GM12874 (cell line): ENCODE data around the gene TARS3.

ENCODE experiments used
- CTCF ChIP-seq: IDR thresholded peaks from 2 replicates; pipeline ENCODE4 v1.5.1; 2011; ENCODE audit warnings: low read depth, mild to moderate bottlenecking, control low read depth, low read length, moderate library complexity; ENCODE audit not compliant: insufficient read depth

The TARS3 gene

DNA sequence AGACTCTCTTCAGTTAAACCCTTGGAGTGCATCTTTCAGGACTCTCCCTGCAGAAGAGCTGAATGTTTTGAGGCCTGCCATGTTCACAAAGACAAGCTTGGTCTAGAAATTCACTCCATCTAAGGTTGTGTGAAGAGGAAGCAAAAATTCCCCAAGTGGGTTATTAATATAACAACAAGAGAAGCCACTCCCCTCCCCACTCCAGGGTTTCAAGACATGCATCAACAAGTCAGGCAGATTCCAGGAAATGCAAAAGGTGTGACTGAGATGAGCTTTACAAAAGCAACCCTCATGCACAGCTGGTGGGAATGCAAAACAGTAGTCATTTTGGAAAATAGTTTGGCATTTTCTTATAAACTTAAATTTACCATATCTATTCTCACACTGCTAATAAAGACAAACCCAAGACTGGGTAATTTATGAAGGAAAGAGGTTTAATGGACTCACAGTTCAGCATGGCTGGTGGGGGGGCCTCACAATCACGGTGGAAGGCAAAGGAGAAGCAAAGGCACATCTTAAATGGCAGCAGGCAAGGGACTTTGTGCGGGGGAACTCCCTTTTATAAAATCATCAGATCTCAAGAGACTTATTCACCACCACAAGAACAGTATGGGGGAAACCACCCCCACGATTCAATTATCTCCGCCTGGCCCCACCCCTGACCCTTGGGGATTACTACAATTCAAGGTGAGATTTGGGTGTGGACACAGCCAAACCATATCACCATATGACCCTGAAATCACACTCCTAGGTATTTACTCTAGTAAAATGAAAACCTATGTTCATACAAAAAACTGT lies 31.3 kb downstream of the TARS3 start:
- no peak for TF ChIP-seq CTCF

DNA sequence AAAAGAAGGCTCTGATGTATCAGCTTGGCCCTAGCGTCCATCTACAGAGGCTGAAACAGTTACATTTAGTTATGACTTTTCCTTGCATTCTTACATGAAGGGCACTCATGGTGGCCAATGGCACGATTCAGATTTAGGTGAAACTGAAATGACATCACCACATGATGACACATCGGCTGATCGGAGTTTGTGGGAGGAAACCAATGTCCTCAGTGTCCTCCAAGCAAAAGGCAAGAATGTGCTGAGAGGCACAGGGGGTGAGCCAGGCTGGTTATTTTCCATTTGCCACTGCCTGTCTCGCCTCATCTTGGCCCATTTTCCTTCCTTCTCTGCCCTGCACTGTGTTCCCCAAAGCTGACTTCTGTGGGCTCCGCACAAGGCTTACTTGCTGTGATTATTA lies 34.4 kb downstream of the TARS3 start:
- TF ChIP-seq CTCF = no peak

DNA sequence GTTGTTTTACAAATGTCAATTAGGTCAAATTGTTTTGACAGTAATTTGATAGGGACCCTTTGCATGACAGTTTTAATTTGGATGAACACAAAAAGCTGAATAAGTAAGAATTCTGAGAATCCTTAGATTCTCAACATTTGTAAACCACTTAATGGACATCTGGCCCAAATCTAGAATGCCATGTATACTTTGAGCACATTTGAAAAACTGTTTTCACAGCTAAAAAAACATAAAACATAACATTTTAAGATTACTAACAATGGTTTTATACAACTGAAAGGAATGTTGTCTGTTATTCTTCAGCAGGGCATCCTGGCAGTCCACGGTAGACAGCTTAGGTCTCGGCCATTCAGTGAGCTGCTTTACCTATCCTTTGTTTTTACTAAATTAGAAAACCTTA lies 37.6 kb downstream of the TARS3 start:
- TF ChIP-seq CTCF = no peak

- TF ChIP-seq CTCF = no peak
Measured at GRCh38 chr15:101684877-101685276, 39.4 kb downstream of the TARS3 start.

- TF ChIP-seq CTCF = no peak
Measured at GRCh38 chr15:101684384-101684783, 39.9 kb downstream of the TARS3 start.

GRCh38 chr15:101679806-101680205 lies 44.5 kb downstream of the TARS3 start:
- no peak for TF ChIP-seq CTCF

GRCh38 chr15:101676921-101677329 lies 47.3 kb downstream of the TARS3 start:
- TF ChIP-seq CTCF = no peak
